PFSK-1 (cell line): ENCODE results near the gene DDX24.

Experiments
- FOXP2 ChIP-seq: optimal IDR thresholded peaks from 2 replicates; pipeline ENCODE3; 2011; ENCODE audit warnings: borderline replicate concordance, control low read depth, inconsistent platforms; ENCODE audit not compliant: insufficient read depth; ENCODE audit errors: extremely low read length, extremely low read depth
- POLR2AphosphoS5 ChIP-seq: IDR thresholded peaks from 2 replicates; pipeline ENCODE4 v1.6.1; 2012; ENCODE audit warnings: low read depth, mild to moderate bottlenecking, control low read depth, low read length, moderate library complexity
- REST ChIP-seq, 2 experiments: IDR thresholded peaks; 2 replicates each; pipeline versions ENCODE4 v1.6.1 to v1.8.0; 2011 to 2012; ENCODE audit warnings: low read depth in 2 of 2, low read length in 2 of 2, control low read depth in 1 of 2, inconsistent platforms in 1 of 2, mild to moderate bottlenecking in 1 of 2, moderate library complexity in 1 of 2; ENCODE audit not compliant: insufficient read depth in 1 of 2
- SIN3A ChIP-seq: IDR thresholded peaks from 2 replicates; pipeline ENCODE4 v1.6.1; 2012; ENCODE audit warnings: mild to moderate bottlenecking, low read length, moderate library complexity, borderline replicate concordance; ENCODE audit not compliant: insufficient read depth
- TAF1 ChIP-seq: IDR thresholded peaks from 2 replicates; pipeline ENCODE4 v1.6.1; 2012; ENCODE audit warnings: low read length, control low read depth, borderline replicate concordance; ENCODE audit not compliant: insufficient read depth

DDX24 gene

DNA sequence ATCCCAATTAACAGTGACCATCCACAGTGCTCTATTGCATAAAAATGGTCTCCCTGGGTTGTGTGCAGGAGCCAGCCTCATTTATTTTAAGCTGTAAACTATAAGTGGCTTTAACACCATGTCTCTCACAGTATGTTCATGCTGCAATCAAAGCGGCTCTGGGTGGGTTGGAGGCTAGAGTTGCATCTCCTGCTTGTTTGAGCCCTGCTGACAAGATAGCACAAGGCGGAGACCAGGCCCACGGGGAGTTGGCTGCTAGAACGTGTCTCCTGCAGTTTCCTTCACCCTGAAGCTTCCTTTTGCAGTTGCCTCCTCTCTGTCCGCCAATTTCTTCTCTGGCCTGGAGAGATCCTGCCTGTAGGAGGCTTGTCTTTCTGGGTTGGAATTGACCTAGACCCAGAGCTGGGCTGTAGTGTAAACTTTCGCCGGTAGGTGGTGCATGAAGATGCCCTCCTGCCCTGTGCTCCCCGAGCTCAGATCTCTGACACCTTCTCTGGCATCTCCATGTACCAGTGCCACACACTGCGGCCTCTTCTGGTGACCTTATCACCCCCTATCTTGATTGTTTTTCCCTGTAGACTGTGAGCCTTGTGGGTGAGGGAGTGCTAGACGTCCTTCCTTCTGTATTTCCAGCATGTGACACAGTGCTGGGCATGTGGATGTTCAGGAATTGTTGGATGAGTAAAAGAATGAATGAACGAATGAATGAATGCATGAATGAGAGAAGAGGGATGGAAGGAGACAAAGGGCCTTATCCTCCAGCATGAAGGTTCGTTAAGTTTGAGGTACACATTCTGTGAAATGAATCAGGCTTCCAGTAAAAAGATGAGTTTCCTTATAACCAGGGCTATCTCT, 44.5 kb downstream of the DDX24 start:
- no peak for TF ChIP-seq POLR2AphosphoS5

- no peak for TF ChIP-seq TAF1
- no peak for TF ChIP-seq REST (IDR thresholded peaks at IDR 0.05; ENCODE audit: insufficient read depth in 1 of 2, low read depth in 2 of 2, low read length in 2 of 2)
- no peak for TF ChIP-seq SIN3A
These were observed 46.1 kb downstream of the DDX24 start for GRCh38 chr14:94034886-94035285.

DNA sequence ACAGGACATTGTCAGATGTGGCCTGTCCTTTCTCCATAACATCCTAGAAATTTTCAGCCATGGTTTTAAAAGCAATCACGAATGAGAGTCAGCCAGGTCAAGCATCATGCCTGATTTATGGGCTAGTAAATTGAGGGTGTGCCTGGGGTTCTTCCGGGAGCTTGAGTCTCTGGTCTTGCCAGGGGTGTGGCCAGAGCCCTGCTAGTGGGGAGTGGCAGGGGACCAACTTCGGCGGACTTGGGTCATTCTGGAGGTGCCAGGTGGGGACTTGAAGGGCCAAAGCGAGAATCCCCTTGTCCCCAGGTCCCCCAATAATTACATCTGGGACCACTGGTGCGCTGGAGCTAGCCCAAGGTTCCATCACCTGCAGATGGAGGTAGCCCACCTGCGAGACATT, 49.1 kb downstream of the DDX24 start:
- TF ChIP-seq POLR2AphosphoS5 (no peak), FOXP2 (no peak), SIN3A (no peak), TAF1 (no peak), REST (IDR thresholded peaks at IDR 0.05; ENCODE audit: insufficient read depth in 1 of 2, low read depth in 2 of 2, low read length in 2 of 2) (no peak)

DNA sequence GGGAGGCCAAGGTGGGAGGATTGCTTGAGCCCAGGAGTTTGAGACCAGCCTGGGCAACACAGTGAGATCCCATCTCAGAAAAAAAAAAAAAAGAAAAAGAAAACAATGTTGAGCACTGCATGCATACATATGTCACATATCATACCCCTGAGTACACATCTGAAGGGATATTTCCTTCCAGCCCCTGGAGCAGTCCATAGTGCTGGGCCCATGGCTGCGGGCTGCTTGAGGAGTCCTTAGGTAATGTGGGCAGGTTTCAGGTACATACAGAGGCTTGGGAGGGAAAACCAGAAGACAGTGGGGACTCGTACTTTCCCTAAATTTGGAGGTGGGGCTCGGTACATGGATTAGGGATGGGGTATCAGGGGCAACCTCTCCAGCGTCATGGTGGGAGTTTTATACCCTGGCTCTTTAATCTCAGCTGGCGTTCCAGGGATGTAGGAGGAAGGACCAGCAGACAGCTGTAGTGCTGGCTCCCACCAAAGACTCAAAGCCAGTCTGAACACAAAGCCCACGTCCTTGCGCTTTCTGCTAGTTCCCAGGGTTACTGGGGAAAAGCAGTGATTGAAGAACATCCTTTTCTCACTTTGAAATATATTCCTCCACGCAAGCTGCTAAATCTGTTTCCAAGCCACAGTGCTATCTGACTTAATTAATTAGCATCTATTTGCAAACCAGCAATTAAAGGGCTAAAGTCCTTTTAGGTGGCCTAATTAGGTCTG, 49.7 kb downstream of the DDX24 start:
- no peak for TF ChIP-seq TAF1
- no peak for TF ChIP-seq REST (IDR thresholded peaks at IDR 0.05; ENCODE audit: insufficient read depth in 1 of 2, low read depth in 2 of 2, low read length in 2 of 2)
- no peak for TF ChIP-seq FOXP2
- no peak for TF ChIP-seq SIN3A
- no peak for TF ChIP-seq POLR2AphosphoS5

GRCh38 chr14:94030571-94030970, 50.4 kb downstream of the DDX24 start:
- TF ChIP-seq POLR2AphosphoS5, result no peak
- no peak for TF ChIP-seq TAF1
- no peak for TF ChIP-seq REST (IDR thresholded peaks at IDR 0.05; ENCODE audit: insufficient read depth in 1 of 2, low read depth in 2 of 2, low read length in 2 of 2)
- no peak for TF ChIP-seq SIN3A
- TF ChIP-seq FOXP2, result no peak
